Tibial artery (tissue), 4 donors: Measurements from ENCODE around the gene TSN.
"Not testable (repeated sequence)": the region's sequence is repeated elsewhere in the genome, so short reads cannot be mapped to it uniquely, and the experiment has no call there.

Experiments
- DNase-seq, 2 donors: peaks; one replicate each; pipeline ENCODE4 v3.0.0-alpha.2; 2019
- H3K27ac ChIP-seq, 2 donors: fragments of 200-600 bp; sonication (generic) in 1 of 2; 1 replicate in 1 of 2; 2 replicates in 1 of 2; pipeline ENCODE4 v1.5.1; 2018 to 2019; ENCODE audit warnings: mild to moderate bottlenecking in 1 of 2
- H3K27me3 ChIP-seq, 2 donors: fragments of 200-600 bp; sonication (generic) in 1 of 2; one replicate each; pipeline versions ENCODE4 v1.5.1 to v1.6.0; 2016 to 2019
- H3K36me3 ChIP-seq, 3 donors: fragments of 200-600 bp; sonication (generic) in 2 of 3; one replicate each; pipeline ENCODE4 v1.5.1; 2016 to 2019; ENCODE audit warnings: mild to moderate bottlenecking in 2 of 3
- H3K4me1 ChIP-seq, 4 donors: fragments of 200-600 bp; sonication (generic) in 2 of 4; 1 replicate in 3 of 4; 2 replicates in 1 of 4; pipeline ENCODE4 v1.5.1; 2016 to 2019
- H3K4me3 ChIP-seq, 2 donors: fragments of 200-600 bp; sonication (generic) in 1 of 2; 1 replicate in 1 of 2; 2 replicates in 1 of 2; pipeline ENCODE4 v1.5.1; 2018 to 2019; ENCODE audit warnings: mild to moderate bottlenecking in 2 of 2
- H3K9me3 ChIP-seq, 3 donors: fragments of 200-600 bp; sonication (generic) in 1 of 3; one replicate each; pipeline ENCODE4 v1.5.1; 2016 to 2019
- CTCF ChIP-seq, 2 experiments: fragments of 200-600 bp in 1 of 2; fragments of 450-650 bp in 1 of 2; IDR thresholded peaks; one replicate each; pipeline ENCODE4 v1.5.1; 2017 to 2019; ENCODE audit warnings: antibody characterized with exemption in 2 of 2, mild to moderate bottlenecking in 1 of 2, moderate library complexity in 1 of 2
- intact Hi-C: fragments of 100-400 bp; cut with DNase I; formaldehyde crosslinking; loops from one replicate; pipeline ENCODE4 v1.15.0; 2023; ENCODE audit warnings: low total_unique reads

The TSN gene

GRCh38 chr2:121810959-121811853 is 55.8 kb downstream of the TSN start:
- no peak overlapping the region for H3K27ac ChIP-seq
- no peaks in the 10 kb centered on the region for H3K9me3 ChIP-seq
- no peak overlapping the region for H3K4me3 ChIP-seq
- H3K27me3 ChIP-seq = no peaks in the 10 kb centered on the region
- no peaks in the 10 kb centered on the region for H3K36me3 ChIP-seq
- TF ChIP-seq CTCF (IDR thresholded peaks at IDR 0.05) = peak; percentile 46 to 53
- no peaks in the 10 kb centered on the region for H3K4me1 ChIP-seq
- peak in 1 of 2 donors; percentile 39 for DNase-seq
- intact Hi-C loops = no loop called here

GRCh38 chr2:121813083-121813482 is 57.6 kb downstream of the TSN start:
- H3K4me1 ChIP-seq, H3K9me3 ChIP-seq, H3K27ac ChIP-seq, H3K27me3 ChIP-seq, H3K4me3 ChIP-seq, DNase-seq, intact Hi-C loops, H3K36me3 ChIP-seq: not testable (repeated sequence)

GRCh38 chr2:121815216-121815615 is 59.8 kb downstream of the TSN start:
- intact Hi-C loops = no loop called here
- H3K27me3 ChIP-seq = no peaks in the 10 kb centered on the region
- H3K4me1 ChIP-seq = no peaks in the 10 kb centered on the region
- TF ChIP-seq CTCF (IDR thresholded peaks at IDR 0.05) = no peak
- DNase-seq = no peak
- H3K4me3 ChIP-seq = no peak overlapping the region
- no peaks in the 10 kb centered on the region for H3K9me3 ChIP-seq
- H3K27ac ChIP-seq = no peak overlapping the region
- H3K36me3 ChIP-seq = no peaks in the 10 kb centered on the region

GRCh38 chr2:121816797-121817196 is 61.3 kb downstream of the TSN start:
- no peak for TF ChIP-seq CTCF (IDR thresholded peaks at IDR 0.05)
- no peaks in the 10 kb centered on the region for H3K36me3 ChIP-seq
- no peaks in the 10 kb centered on the region for H3K9me3 ChIP-seq
- no peak for DNase-seq
- intact Hi-C loops = no loop called here
- H3K27ac ChIP-seq = no peak overlapping the region
- no peaks in the 10 kb centered on the region for H3K4me1 ChIP-seq
- H3K27me3 ChIP-seq = peaks cover 0 to 4% of the 10 kb centered on the region in 2 donors
- H3K4me3 ChIP-seq = no peak overlapping the region

GRCh38 chr2:121817304-121817703 is 61.9 kb downstream of the TSN start:
- H3K27ac ChIP-seq, H3K36me3 ChIP-seq, H3K4me3 ChIP-seq, DNase-seq, H3K4me1 ChIP-seq, H3K27me3 ChIP-seq, intact Hi-C loops, H3K9me3 ChIP-seq: not testable (repeated sequence)
